Activated naive CD4-positive, alpha-beta T cell treated with anti-CD3 and anti-CD28 coated beads for 36 hours (primary cell): ENCODE measurements around the gene GART. TPM values are rescaled to one million over a fixed set of nuclear protein-coding genes. Genes with fewer than 3 reads are reported as not detected.
"Not testable (repeated sequence)": the region's sequence is repeated elsewhere in the genome, so short reads cannot be mapped to it uniquely, and the experiment has no call there.

Experiments
- CTCF ChIA-PET: fragments of 350-600 bp; sonication (Branson Sonifier 250); formaldehyde crosslinking; loops from one replicate; lab custom pipeline; 2021; ENCODE audit warnings: antibody characterized with exemption; lab: Charles Lee
- DNase-seq: peaks from one replicate; pipeline ENCODE4 v3.0.0-alpha.2; 2020
- H3K27ac Mint-ChIP-seq: one replicate; pipeline ENCODE4 v1.8.0; 2021; ENCODE audit warnings: mild to moderate bottlenecking, mixed read lengths
- H3K27me3 Mint-ChIP-seq: one replicate; pipeline ENCODE4 v1.8.0; 2021; ENCODE audit warnings: low read depth, mixed read lengths
- H3K36me3 Mint-ChIP-seq: one replicate; pipeline ENCODE4 v1.8.0; 2021; ENCODE audit warnings: low read depth, mixed read lengths
- H3K4me1 Mint-ChIP-seq: one replicate; pipeline ENCODE4 v1.8.0; 2021; ENCODE audit warnings: low read depth, mixed read lengths
- H3K4me3 Mint-ChIP-seq: one replicate; pipeline ENCODE4 v1.8.0; 2021; ENCODE audit warnings: mild to moderate bottlenecking, moderate library complexity, mixed read lengths
- H3K9me3 Mint-ChIP-seq: one replicate; pipeline ENCODE4 v1.8.0; 2021; ENCODE audit warnings: mixed read lengths
- intact Hi-C: fragments of 100-400 bp; cut with micrococcal nuclease; formaldehyde crosslinking; loops from one replicate; pipeline ENCODE4 v1.15.1; 2023
- total RNA-seq, 2 experiments: library from RNA; stranded (reverse); gene quantifications; one replicate each; pipeline ENCODE4 v1.2.3, GENCODE V29; 2021

GART gene
- total RNA-seq = 100 to 1,000 TPM; 234 to 237 TPM

- Mint-ChIP-seq H3K27ac (peak within 1 kb of the TSS; percentile 99), H3K4me3 (peak within 1 kb of the TSS; percentile 90), H3K27me3 (no peaks in the 10 kb centered on the region), H3K36me3 (peaks cover 51% of the 10 kb centered on the region), H3K4me1 (peaks cover 36% of the 10 kb centered on the region), H3K9me3 (no peaks in the 10 kb centered on the region)
- CTCF ChIA-PET = no interaction called here
- peak; percentile 84 for DNase-seq
- intact Hi-C loops = loop anchor here (1.0 to 5.0 kb wide), 11 partner anchors 51 to 815 kb away; partner anchors contain the start of genes ATP5PO, CRYZL1, DNAJC28 and TMEM50B
These were observed at the start of gene GART for GRCh38 chr21:33541756-33542639. Gene GART, minus strand, starts transcription at chr21:33542117. Its CDS starts 2,802 bp downstream, at chr21:33539315.

- peak; percentile 82 for DNase-seq
- H3K27ac Mint-ChIP-seq = peak within 1 kb of the TSS; percentile 77
- CTCF ChIA-PET = interaction anchor here (0.7 to 2.5 kb wide), 8 partner anchors 12 to 595 kb away, joined by 3 to 25 read pairs (median 3); no protein-coding TSS in a partner anchor
- peaks cover 15% of the 10 kb centered on the region for H3K4me1 Mint-ChIP-seq
- H3K27me3 Mint-ChIP-seq = no peaks in the 10 kb centered on the region
- no peaks in the 10 kb centered on the region for H3K9me3 Mint-ChIP-seq
- intact Hi-C loops = loop anchor here (1.0 to 5.0 kb wide), 5 partner anchors 45 to 386 kb away; partner anchors contain the start of genes CRYZL1, SON and TMEM50B
- peak within 1 kb of the TSS; percentile 91 for H3K4me3 Mint-ChIP-seq
- H3K36me3 Mint-ChIP-seq = peaks cover 19% of the 10 kb centered on the region
These were observed 46.8 kb upstream of the GART start, which contains the start of gene DONSON for GRCh38 chr21:33588485-33589335. Gene DONSON, minus strand, starts transcription at chr21:33588684. Its CDS starts 43 bp downstream, at chr21:33588641.

GRCh38 chr21:33587792-33588484 is 46.0 kb upstream of the GART start:
- CTCF ChIA-PET = interaction anchor here (0.7 to 2.5 kb wide), 7 partner anchors 13 to 596 kb away, joined by 3 to 25 read pairs (median 3); no protein-coding TSS in a partner anchor
- DNase-seq = peak; percentile 32
- intact Hi-C loops = loop anchor here (1.0 to 5.0 kb wide), 5 partner anchors 45 to 386 kb away; partner anchors contain the start of genes CRYZL1, SON and TMEM50B
- peak overlapping the region; percentile 77 for H3K27ac Mint-ChIP-seq
- peaks cover 15% of the 10 kb centered on the region for H3K4me1 Mint-ChIP-seq
- no peaks in the 10 kb centered on the region for H3K27me3 Mint-ChIP-seq
- no peaks in the 10 kb centered on the region for H3K9me3 Mint-ChIP-seq
- H3K36me3 Mint-ChIP-seq = peaks cover 17% of the 10 kb centered on the region
- peak overlapping the region; percentile 89 for H3K4me3 Mint-ChIP-seq

- Mint-ChIP-seq H3K9me3 (no peaks in the 10 kb centered on the region), H3K27me3 (no peaks in the 10 kb centered on the region), H3K4me1 (peaks cover 15% of the 10 kb centered on the region), H3K27ac (no peak overlapping the region), H3K36me3 (peaks cover 20% of the 10 kb centered on the region), H3K4me3 (peak overlapping the region; percentile 50)
- CTCF ChIA-PET = interaction anchor here (0.9 kb wide), 1 partner anchor 19 kb away, joined by 3 read pairs; no protein-coding TSS in a partner anchor
- intact Hi-C loops = loop anchor here (5.0 kb wide), 1 partner anchor 385 kb away; no protein-coding TSS in a partner anchor
- no peak for DNase-seq
These were observed 45.0 kb upstream of the GART start for GRCh38 chr21:33586927-33587326.

GRCh38 chr21:33584455-33584854 is 42.5 kb upstream of the GART start:
- intact Hi-C loops = no loop called here
- Mint-ChIP-seq H3K27me3 (no peaks in the 10 kb centered on the region), H3K27ac (no peak overlapping the region), H3K9me3 (no peaks in the 10 kb centered on the region), H3K4me3 (no peak overlapping the region), H3K36me3 (peaks cover 23% of the 10 kb centered on the region), H3K4me1 (peaks cover 15% of the 10 kb centered on the region)
- CTCF ChIA-PET = interaction anchor here (0.9 kb wide), 1 partner anchor 18 kb away, joined by 4 read pairs; no protein-coding TSS in a partner anchor
- no peak for DNase-seq

- Mint-ChIP-seq H3K4me3 (no peak overlapping the region), H3K36me3 (peaks cover 30% of the 10 kb centered on the region), H3K27ac (peak overlapping the region; percentile 82), H3K9me3 (no peaks in the 10 kb centered on the region), H3K27me3 (no peaks in the 10 kb centered on the region), H3K4me1 (peaks cover 12% of the 10 kb centered on the region)
- no peak for DNase-seq
- CTCF ChIA-PET = interaction anchor here (0.9 kb wide), 1 partner anchor 14 kb away, joined by 4 read pairs; no protein-coding TSS in a partner anchor
- intact Hi-C loops = no loop called here
These were observed 37.1 kb upstream of the GART start for GRCh38 chr21:33578959-33579542.

- no peak overlapping the region for H3K4me3 Mint-ChIP-seq
These were observed 36.3 kb upstream of the GART start for GRCh38 chr21:33578214-33578613.

GRCh38 chr21:33576741-33577141 is 34.8 kb upstream of the GART start:
- Mint-ChIP-seq H3K4me1 (peaks cover 12% of the 10 kb centered on the region), H3K27ac (peak overlapping the region; percentile 46), H3K36me3 (peaks cover 33% of the 10 kb centered on the region)
- DNase-seq, H3K9me3 Mint-ChIP-seq, intact Hi-C loops, H3K4me3 Mint-ChIP-seq, H3K27me3 Mint-ChIP-seq: not testable (repeated sequence)
- CTCF ChIA-PET = interaction anchor here (0.5 kb wide), 1 partner anchor 46 kb away, joined by 3 read pairs; no protein-coding TSS in a partner anchor

More at GRCh38 chr21:33578214-33578613, 36.3 kb upstream of the GART start:
- Mint-ChIP-seq H3K36me3 (peaks cover 34% of the 10 kb centered on the region), H3K9me3 (no peaks in the 10 kb centered on the region), H3K27me3 (no peaks in the 10 kb centered on the region), H3K4me1 (peaks cover 12% of the 10 kb centered on the region), H3K27ac (peak overlapping the region; percentile 82)
- intact Hi-C loops = no loop called here
- CTCF ChIA-PET = interaction anchor here (0.6 kb wide), 1 partner anchor 35 kb away, joined by 4 read pairs; no protein-coding TSS in a partner anchor
- no peak for DNase-seq

GRCh38 chr21:33572350-33572749 is 30.4 kb upstream of the GART start:
- Mint-ChIP-seq H3K27me3 (no peaks in the 10 kb centered on the region), H3K4me1 (peaks cover 19% of the 10 kb centered on the region), H3K27ac (no peak overlapping the region), H3K36me3 (peaks cover 29% of the 10 kb centered on the region), H3K9me3 (no peaks in the 10 kb centered on the region), H3K4me3 (no peak overlapping the region)
- intact Hi-C loops = no loop called here
- no peak for DNase-seq
- CTCF ChIA-PET = interaction anchor here (0.6 to 1.6 kb wide), 5 partner anchors 24 to 165 kb away, joined by 3 to 6 read pairs (median 3); no protein-coding TSS in a partner anchor

GRCh38 chr21:33569991-33570390 is 28.1 kb upstream of the GART start:
- no peak overlapping the region for H3K4me3 Mint-ChIP-seq
- DNase-seq = no peak
- no peaks in the 10 kb centered on the region for H3K9me3 Mint-ChIP-seq
- H3K27ac Mint-ChIP-seq = peak overlapping the region; percentile 57
- intact Hi-C loops = loop anchor here (5.0 kb wide), 1 partner anchor 48 kb away; no protein-coding TSS in a partner anchor
- H3K27me3 Mint-ChIP-seq = no peaks in the 10 kb centered on the region
- H3K36me3 Mint-ChIP-seq = peaks cover 32% of the 10 kb centered on the region
- CTCF ChIA-PET = interaction anchor here (1.0 to 1.2 kb wide), 2 partner anchors 18 to 36 kb away, joined by 4 read pairs; no protein-coding TSS in a partner anchor
- H3K4me1 Mint-ChIP-seq = peaks cover 28% of the 10 kb centered on the region
